T47D (cell line): ENCODE data around the gene THRB.

Source experiments
- DNase-seq, 2 experiments: peaks; one replicate each; pipeline versions ENCODE4 v3.0.0 to v3.0.0-alpha.2; 2011 to 2012; ENCODE audit warnings: low read depth in 1 of 2, low spot score in 1 of 2
- JUND ChIP-seq: IDR thresholded peaks from 2 replicates; pipeline ENCODE4 v1.6.1; 2012; ENCODE audit warnings: low read depth
- in situ Hi-C: cut with HindIII; loops from 2 replicates; pipeline ENCODE4 v1.10.0; 2016; ENCODE audit warnings: low sequenced_read_pairs, low pct_unique_long_range_greater_than_20kb

The THRB gene

DNA sequence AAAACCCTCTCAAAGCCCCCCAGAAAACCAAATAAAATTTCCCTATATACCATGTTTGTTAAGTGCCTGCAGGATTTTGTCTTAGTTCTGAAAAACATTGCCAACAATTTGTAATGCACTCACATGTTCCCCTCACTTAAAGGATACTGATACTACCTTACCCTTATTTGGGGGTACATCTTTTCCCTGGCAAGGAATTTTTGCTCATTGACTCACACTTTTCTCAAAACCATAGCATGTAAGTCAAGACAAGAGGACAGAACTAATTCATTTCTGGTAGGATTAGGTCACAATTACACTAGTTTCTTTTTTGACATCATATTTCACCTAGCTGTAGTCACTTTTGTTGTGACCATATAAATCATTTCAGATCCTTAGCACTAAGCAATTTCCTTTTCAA, 222.2 kb downstream of the THRB start:
- DNase-seq, result no peak
- in situ Hi-C loops, result no loop called here
- TF ChIP-seq JUND, result no peak

DNA sequence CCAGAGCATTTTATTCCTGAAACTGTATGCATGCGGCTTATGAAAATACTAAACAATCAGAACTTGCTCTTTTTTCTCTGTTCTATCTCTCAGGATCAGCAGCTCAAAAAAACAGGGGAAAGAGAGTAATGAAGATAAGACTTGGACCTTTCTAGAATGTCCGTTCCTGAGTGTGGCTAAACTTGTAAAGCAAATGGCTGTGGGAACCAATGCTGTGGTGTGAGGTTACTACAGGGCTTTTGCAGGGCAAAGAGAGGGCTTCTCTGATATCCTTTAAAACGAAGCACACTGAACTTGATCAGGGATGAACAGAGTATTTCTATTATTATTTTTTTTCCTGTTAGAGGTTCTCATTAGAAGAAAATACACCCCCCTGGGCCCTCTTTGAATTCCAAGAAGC, 223.4 kb downstream of the THRB start:
- DNase-seq, result no peak
- in situ Hi-C loops, result no loop called here
- no peak for TF ChIP-seq JUND

DNA sequence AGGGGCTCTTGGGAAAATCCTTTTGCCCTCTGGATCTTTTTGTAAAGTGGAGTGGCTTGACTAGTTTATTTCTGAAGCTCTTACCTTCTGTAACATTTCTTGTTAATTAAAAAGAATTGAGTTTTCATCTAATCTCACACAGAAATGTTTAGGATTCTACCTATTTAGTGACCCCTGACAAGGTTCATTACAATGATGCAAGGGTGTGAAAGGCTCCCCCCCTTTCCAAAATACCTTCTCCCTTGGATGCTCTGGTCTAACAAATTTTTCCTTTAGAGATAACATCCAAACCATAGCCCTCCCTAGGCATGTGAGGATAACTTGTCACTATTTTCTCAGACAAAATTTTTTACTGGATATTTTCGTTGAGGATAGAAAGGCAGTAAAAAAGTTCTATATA, 223.9 kb downstream of the THRB start:
- in situ Hi-C loops, result no loop called here
- DNase-seq, result no peak
- TF ChIP-seq JUND, result no peak

DNA sequence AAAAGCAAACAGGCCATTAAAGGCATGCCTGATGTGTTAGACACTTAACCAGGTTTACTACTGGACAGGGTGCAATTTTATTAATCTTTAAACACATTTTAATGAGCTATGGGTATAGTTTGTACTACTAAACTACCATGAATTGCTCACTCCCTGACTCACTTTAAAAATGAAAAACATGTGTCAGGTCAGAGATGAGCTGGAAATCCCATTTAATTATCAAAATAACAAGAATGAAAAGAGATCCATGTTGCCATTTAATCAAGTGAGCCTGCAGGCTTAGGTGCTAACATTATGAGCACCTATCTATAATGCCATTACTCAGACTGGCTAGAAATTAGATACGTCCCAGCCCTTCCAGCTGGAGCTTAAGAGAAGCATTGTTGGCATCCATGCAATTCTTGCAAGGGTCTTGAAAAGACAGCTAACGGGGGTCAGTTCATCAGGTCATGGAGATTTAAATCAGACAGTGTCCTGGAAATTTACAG, 224.4 kb downstream of the THRB start:
- no peak for DNase-seq
- in situ Hi-C loops, result no loop called here
- TF ChIP-seq JUND, result no peak

GRCh38 chr3:24264748-24265158, 229.9 kb downstream of the THRB start:
- DNase-seq, result peak; percentile 13 to 61
- in situ Hi-C loops, result no loop called here
- TF ChIP-seq JUND, result no peak

- no peak for DNase-seq
- in situ Hi-C loops, result no loop called here
- no peak for TF ChIP-seq JUND
Observed at GRCh38 chr3:24264011-24264410, 230.6 kb downstream of the THRB start.

DNA sequence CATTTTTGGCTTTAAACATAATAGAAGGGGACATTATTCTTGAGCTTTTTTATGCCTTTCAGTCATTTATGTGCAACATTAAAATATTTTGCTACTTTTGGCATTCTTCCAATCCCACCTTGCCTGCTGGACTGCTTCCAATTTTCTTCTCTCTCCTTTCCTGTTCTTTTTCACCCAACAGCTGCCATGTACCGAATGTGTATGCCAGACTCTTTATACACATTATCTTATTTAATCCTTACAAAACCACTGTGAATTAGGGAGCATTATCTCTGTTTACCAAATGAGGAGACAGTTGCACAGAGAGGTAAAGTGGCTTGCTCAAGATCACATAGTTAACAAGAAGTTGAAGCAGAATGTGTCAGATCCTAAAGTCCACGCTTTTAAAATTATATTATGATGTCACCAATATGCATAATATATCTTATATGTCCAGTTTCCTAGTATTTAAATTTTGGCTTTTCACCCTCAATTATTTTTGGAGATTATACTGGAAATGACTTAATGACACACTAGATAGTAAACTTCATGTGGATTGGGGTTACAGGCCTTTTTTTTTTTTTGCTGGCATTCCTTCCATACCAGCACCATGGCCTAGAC, 231.5 kb downstream of the THRB start:
- in situ Hi-C loops, result no loop called here
- DNase-seq, result no peak
- no peak for TF ChIP-seq JUND

GRCh38 chr3:24261521-24261920, 233.1 kb downstream of the THRB start:
- TF ChIP-seq JUND, result no peak
- no peak for DNase-seq
- in situ Hi-C loops, result no loop called here

GRCh38 chr3:24259901-24260512, 234.6 kb downstream of the THRB start:
- no peak for DNase-seq
- no peak for TF ChIP-seq JUND
- in situ Hi-C loops, result no loop called here

DNA sequence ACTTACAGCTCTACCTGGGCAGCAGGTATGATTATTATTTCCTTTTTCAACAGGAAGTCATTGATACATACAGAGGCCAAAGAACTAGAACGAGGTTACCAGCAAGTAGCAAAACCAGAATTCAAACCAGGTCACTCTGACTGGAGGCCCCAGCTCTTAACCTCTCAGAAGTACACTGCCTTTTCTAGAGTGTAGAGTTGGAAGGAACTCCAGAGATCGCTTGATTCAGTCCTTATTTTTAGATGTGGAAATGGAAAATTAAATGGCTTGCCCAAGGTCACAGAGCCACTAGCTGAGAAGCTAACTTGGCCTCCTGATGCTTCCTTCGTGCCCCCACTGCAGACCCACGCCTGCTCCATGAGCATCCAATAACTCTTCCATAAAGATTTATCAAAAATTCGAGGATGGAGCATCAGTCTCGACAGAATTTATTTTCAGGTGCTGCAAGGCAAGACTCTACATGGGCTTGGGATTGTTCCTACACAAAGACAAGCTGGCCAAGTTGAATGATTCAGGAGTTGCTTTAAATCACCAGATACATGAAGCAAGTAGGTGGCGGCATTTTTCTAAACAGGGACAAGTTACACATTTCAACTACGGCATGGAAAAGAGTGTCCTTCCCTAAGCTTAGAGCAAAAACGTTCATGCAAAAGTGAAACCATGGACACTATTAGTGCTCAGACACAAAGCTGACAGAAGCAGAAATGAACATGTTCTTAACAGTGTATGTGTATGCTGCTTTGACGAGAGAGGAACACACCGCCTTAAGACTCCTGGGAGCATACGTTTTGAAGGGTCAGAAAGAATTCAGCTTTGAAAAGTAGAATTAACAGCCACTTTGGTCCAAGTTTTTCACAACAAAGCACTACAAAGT, 235.7 kb downstream of the THRB start:
- DNase-seq, result no peak
- no peak for TF ChIP-seq JUND
- in situ Hi-C loops, result no loop called here

- no peak for DNase-seq
- in situ Hi-C loops, result no loop called here
- TF ChIP-seq JUND, result no peak
Observed at GRCh38 chr3:24258260-24258659, 236.4 kb downstream of the THRB start.

DNA sequence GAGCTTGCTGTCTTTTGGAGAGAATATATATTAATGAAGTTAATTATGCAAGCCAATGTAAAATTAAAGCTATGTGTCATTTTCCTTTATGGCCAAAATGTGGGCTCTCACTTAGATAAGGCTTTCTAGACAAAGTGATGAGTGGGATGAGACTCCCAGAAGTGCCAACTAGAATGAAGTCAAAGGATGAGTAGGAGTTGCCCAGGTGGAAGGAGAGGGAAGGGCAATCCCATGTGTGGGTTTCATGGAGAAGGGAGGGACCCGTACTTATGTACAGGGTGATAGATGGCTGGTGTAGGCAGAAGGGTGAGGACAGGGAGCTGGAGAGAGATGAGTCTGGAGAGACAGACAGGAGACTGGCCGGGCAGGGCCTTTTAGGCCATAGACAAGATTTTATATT, 239.2 kb downstream of the THRB start:
- TF ChIP-seq JUND, result no peak
- no peak for DNase-seq
- in situ Hi-C loops, result no loop called here

DNA sequence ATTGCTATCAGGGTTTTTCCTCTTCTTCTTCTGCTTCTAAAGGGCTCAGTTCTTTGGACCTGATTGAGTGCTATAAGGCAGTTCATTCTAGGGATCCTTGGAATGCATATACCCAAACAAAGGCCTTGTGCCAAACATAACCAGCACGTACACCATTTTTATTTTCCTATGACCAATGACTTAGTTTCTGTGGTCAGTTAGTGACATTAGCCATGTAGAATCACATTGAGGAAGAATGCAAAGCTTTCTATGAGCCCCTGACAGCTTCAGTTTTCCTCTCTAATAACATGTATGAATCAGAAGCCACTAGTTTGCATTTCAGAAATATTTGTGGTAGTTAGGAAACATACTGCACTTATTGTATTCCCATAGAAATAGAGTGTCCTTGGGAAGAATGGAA, 240.0 kb downstream of the THRB start:
- no peak for DNase-seq
- TF ChIP-seq JUND, result no peak
- in situ Hi-C loops, result no loop called here
